Activated naive CD4-positive, alpha-beta T cell treated with anti-CD3 and anti-CD28 coated beads, Interleukin-2, amount 50 U/mL, for 24 hours (primary cell): Measurements from ENCODE around the gene AMH.

Experiments
- H3K27ac Mint-ChIP-seq: one replicate; pipeline ENCODE4 v1.8.0; 2021; ENCODE audit warnings: mild to moderate bottlenecking, mixed read lengths
- H3K27me3 Mint-ChIP-seq: one replicate; pipeline ENCODE4 v1.8.0; 2021; ENCODE audit warnings: mixed read lengths
- H3K36me3 Mint-ChIP-seq: one replicate; pipeline ENCODE4 v1.8.0; 2021; ENCODE audit warnings: mixed read lengths
- H3K4me1 Mint-ChIP-seq: one replicate; pipeline ENCODE4 v1.8.0; 2021; ENCODE audit warnings: mixed read lengths
- H3K4me3 Mint-ChIP-seq: one replicate; pipeline ENCODE4 v1.8.0; 2021; ENCODE audit warnings: mild to moderate bottlenecking, mixed read lengths
- H3K9me3 Mint-ChIP-seq: one replicate; pipeline ENCODE4 v1.8.0; 2021; ENCODE audit warnings: mixed read lengths

The AMH gene

DNA sequence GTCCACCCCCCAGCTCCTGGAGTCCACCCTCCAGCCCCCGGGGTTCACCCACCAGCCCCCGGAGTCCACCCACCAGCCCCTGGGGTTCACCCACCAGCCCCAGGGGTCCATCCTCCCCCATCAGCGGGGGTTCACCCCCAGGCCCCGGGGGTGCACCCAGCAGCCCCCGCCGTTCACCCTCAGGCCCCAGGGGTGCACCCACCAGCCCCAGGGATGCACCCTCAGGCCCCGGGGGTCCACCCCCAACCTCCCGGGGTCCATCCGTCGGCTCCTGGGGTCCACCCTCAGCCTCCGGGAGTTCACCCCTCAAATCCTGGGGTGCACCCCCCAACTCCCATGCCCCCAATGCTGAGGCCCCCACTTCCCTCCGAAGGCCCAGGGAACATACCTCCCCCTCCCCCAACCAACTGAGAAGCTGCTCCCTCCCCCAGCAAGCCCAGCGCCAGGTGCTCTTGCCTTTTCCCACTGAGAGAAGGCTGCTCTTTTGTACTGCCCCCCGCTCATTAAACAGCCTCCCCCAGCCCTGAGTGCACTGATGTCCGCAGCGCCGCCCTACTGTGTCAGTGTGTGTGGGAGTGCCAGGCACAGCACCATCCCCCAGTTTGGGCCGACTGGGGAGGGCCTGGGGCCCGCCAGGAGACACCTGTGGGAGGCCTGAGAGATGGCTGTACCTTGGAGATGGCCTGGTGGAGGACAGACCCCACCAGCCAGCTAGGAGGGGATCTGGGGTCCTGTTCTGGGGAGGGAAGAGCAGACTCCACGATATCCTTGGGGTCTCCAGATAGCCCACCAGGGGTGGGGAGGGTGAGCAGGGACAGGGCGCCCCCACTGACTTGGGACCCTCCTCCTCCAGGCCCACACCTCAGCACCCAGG, 750 bp upstream of the AMH start:
- H3K27me3 Mint-ChIP-seq, result no peaks in the 10 kb centered on the region
- no peak overlapping the region for H3K4me3 Mint-ChIP-seq
- H3K27ac Mint-ChIP-seq, result no peak overlapping the region
- H3K9me3 Mint-ChIP-seq, result no peaks in the 10 kb centered on the region
- H3K36me3 Mint-ChIP-seq, result peaks cover 1% of the 10 kb centered on the region
- H3K4me1 Mint-ChIP-seq, result no peaks in the 10 kb centered on the region

DNA sequence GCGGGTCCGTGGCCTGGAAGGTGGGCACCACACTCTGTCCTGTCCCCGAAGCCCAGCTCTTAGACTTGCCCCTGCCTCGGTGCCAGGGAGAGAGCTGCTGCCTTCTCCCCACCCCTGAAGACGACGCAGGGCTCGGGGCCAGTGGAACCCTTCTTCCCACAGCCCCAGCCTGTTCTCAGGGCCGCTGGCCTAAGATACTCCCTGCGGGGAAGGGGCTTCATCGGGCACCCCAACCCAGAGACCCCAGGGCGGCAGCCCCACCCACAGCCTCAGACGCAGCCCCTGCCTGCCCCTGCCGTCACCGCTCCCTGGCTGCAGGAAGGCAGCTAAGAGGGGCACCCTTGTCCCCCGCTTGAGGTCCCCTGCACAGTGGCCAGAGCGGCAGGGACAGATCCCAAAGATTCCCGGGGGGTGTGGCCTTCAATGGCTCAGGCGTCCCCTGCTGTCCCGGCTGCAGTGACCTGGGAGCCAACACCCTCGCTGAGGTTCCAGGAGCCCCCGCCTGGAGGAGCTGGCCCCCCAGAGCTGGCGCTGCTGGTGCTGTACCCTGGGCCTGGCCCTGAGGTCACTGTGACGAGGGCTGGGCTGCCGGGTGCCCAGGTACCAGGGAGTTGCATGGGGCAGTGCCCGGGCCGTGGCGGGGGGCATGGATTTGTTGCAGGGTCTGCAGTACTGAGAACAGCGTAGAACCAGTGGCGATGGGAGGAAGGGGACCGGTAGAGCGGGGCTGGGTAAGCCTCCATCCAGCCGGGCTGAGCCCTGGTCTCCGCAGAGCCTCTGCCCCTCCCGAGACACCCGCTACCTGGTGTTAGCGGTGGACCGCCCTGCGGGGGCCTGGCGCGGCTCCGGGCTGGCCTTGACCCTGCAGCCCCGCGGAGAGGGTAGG, 1.0 kb downstream of the AMH start:
- Mint-ChIP-seq H3K36me3 (peaks cover 1% of the 10 kb centered on the region), H3K4me3 (no peak overlapping the region), H3K4me1 (peaks cover 4% of the 10 kb centered on the region), H3K27ac (no peak overlapping the region), H3K27me3 (no peaks in the 10 kb centered on the region), H3K9me3 (no peaks in the 10 kb centered on the region)

- peaks cover 4% of the 10 kb centered on the region for H3K4me1 Mint-ChIP-seq
- H3K9me3 Mint-ChIP-seq, result no peaks in the 10 kb centered on the region
- no peak overlapping the region for H3K27ac Mint-ChIP-seq
- no peaks in the 10 kb centered on the region for H3K36me3 Mint-ChIP-seq
- no peak overlapping the region for H3K4me3 Mint-ChIP-seq
- H3K27me3 Mint-ChIP-seq, result no peaks in the 10 kb centered on the region
These were observed 1.6 kb downstream of the AMH start for GRCh38 chr19:2250766-2251105.

DNA sequence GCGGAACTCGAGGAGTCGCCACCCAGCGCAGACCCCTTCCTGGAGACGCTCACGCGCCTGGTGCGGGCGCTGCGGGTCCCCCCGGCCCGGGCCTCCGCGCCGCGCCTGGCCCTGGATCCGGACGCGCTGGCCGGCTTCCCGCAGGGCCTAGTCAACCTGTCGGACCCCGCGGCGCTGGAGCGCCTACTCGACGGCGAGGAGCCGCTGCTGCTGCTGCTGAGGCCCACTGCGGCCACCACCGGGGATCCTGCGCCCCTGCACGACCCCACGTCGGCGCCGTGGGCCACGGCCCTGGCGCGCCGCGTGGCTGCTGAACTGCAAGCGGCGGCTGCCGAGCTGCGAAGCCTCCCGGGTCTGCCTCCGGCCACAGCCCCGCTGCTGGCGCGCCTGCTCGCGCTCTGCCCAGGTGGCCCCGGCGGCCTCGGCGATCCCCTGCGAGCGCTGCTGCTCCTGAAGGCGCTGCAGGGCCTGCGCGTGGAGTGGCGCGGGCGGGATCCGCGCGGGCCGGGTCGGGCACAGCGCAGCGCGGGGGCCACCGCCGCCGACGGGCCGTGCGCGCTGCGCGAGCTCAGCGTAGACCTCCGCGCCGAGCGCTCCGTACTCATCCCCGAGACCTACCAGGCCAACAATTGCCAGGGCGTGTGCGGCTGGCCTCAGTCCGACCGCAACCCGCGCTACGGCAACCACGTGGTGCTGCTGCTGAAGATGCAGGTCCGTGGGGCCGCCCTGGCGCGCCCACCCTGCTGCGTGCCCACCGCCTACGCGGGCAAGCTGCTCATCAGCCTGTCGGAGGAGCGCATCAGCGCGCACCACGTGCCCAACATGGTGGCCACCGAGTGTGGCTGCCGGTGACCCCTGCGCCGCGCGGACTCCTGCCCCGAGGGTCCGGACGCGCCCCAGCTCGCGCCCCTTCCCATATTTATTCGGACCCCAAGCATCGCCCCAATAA, 2.3 kb downstream of the AMH start:
- peaks cover 4% of the 10 kb centered on the region for H3K4me1 Mint-ChIP-seq
- no peaks in the 10 kb centered on the region for H3K27me3 Mint-ChIP-seq
- no peaks in the 10 kb centered on the region for H3K36me3 Mint-ChIP-seq
- no peaks in the 10 kb centered on the region for H3K9me3 Mint-ChIP-seq
- peak overlapping the region; percentile 71 for H3K4me3 Mint-ChIP-seq
- no peak overlapping the region for H3K27ac Mint-ChIP-seq

GRCh38 chr19:2252055-2252796, 3.1 kb downstream of the AMH start:
- no peaks in the 10 kb centered on the region for H3K27me3 Mint-ChIP-seq
- peak overlapping the region; percentile 74 for H3K4me3 Mint-ChIP-seq
- H3K9me3 Mint-ChIP-seq, result no peaks in the 10 kb centered on the region
- H3K27ac Mint-ChIP-seq, result no peak overlapping the region
- peaks cover 8% of the 10 kb centered on the region for H3K4me1 Mint-ChIP-seq
- H3K36me3 Mint-ChIP-seq, result no peaks in the 10 kb centered on the region

DNA sequence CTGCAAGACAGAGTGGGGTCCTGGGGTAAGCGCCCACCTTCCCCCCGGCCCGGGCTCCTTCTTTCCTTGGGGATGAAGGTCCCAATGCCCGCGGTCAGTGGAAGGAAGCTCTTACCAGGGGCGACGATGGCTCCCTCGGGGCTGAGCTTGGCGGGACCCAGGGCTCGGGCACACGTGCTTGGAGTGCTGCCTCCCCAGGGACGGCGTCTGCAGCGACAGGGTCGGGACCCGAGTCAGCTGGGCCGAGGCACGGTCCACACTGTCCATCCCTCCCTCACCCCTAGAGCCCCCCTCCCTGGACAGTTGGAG, 3.6 kb downstream of the AMH start:
- Mint-ChIP-seq H3K27ac (no peak overlapping the region), H3K9me3 (no peaks in the 10 kb centered on the region), H3K4me1 (peaks cover 9% of the 10 kb centered on the region), H3K4me3 (peak overlapping the region; percentile 74), H3K27me3 (no peaks in the 10 kb centered on the region), H3K36me3 (no peaks in the 10 kb centered on the region)

DNA sequence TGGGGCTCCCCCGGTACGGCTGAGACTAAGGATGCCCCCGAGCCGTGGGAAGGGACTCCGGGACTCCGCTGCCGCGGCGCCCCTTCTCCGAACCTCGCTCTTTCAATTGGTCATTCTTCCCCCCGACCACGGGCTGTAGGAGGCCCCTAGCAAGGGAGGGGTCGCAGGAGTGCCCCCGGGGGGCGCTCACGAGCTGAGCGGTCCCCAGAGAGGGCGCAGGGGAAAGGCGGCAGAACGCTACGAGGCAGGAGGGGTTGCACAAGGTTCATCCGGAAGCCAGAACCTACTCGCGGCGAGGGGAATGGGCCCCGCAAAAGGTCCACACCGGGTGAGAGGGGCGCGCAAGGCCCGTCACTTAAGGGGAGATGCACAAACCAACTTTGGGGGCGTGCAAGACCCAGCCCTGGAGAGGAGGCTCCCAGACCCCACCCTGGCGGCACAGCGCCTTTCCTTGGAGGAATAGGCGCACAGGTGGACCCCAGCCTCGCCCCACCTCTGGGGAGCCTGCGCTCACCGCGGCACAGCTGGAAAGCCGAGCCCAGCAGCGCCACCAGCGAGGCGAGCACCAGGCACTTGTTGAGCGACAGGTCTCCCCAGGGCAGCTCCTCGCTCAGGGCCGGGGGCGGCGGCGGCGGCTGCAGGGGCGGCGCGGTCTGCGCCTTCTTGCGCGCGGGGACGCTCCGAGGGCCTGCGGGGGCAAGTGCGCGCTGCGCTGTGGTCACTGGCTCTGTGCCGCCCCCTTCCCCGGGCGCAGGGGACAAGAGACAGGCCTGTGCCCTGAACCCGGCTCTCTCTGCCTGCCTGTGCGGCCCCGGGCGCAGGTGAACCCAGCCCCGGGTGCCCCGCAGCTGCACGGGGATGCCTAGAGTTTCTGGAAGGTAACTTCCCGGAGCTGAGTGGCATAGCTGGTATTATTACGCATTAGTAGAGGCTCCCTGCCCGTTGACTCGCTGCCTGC, 4.3 kb downstream of the AMH start:
- Mint-ChIP-seq H3K9me3 (no peaks in the 10 kb centered on the region), H3K36me3 (no peaks in the 10 kb centered on the region), H3K27me3 (no peaks in the 10 kb centered on the region), H3K4me1 (peaks cover 15% of the 10 kb centered on the region), H3K27ac (no peak overlapping the region), H3K4me3 (peak overlapping the region; percentile 74)

DNA sequence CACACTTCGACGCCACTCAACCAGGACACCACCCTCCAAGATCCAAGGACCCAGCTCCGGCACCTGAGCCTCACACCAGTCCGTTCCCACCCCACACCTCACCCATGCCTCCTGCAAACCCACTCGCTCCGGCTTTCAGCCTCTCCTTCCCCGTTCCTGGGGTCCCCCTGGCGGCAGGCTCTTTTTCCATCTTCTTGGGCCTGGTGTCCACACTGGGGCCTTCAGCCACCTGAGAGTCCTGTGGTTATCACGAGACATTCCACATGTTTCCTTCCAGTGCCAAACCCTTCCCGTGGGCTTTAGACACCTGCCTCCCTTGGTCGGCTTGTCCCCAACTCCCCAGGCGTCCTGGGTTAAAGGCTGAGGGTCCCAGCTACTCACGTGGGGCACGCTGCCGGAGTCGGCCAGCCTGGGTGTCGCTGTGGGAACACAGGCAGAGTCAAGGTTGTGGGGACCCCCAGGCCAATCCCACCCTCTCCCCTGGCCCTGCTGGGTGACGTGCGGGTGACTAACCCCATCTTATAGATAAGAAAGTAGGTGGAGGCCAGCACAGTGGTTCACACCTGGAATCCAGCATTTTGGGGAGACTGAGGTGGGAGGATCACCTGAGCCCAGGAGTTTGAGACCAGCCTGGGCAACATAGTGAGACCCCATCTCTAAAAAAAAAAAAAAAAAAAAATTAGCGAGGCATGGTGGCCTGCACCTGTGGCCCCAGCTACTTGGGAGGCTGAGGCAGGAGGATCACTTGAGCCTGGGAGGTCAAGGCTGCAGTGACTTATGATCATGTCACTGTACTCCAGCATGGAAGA, 5.1 kb downstream of the AMH start:
- H3K9me3 Mint-ChIP-seq, result no peaks in the 10 kb centered on the region
- peaks cover 22% of the 10 kb centered on the region for H3K4me1 Mint-ChIP-seq
- H3K27ac Mint-ChIP-seq, result no peak overlapping the region
- peak overlapping the region; percentile 49 for H3K4me3 Mint-ChIP-seq
- no peaks in the 10 kb centered on the region for H3K36me3 Mint-ChIP-seq
- no peaks in the 10 kb centered on the region for H3K27me3 Mint-ChIP-seq

DNA sequence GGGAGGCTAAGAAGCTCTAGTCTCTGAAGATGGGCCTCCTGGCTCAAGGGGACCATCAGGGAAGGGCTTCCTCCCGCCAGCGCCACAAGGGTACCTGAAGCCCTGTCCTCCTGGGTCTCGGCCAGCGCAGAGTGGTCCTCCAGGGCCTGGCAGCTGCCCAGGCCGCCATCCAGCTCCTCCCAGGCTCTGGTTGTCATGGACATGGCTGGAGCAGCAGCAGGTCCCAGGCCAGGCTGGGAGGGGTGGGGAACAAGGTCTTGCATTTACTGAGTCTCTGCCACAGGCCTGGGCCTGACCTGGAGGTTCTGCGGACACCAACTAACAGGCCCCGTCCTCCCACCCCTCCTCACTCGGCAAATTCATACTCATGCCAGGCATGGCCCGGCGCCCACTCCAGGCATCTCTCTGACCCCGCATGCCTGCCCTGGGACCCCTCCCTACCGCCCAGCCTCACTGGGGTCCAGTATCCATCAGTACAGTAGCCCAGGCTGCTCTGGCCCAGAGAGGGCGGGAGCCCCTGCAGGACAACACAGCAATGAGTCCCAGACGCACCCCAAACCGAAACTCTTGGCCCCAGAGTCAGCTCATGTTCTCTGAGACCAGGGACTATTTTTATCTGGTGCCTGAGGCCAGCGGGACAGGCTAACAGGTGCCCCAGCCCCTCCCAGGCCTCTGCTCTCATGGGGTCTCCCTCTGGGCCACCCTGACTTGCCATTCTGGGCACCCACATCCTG, 6.2 kb downstream of the AMH start:
- Mint-ChIP-seq H3K36me3 (no peaks in the 10 kb centered on the region), H3K9me3 (no peaks in the 10 kb centered on the region), H3K27ac (peak overlapping the region; percentile 46), H3K4me3 (no peak overlapping the region), H3K27me3 (no peaks in the 10 kb centered on the region), H3K4me1 (peaks cover 28% of the 10 kb centered on the region)

GRCh38 chr19:2255982-2256685, 7.0 kb downstream of the AMH start, which contains the start of gene JSRP1:
Gene JSRP1, minus strand, starts transcription at chr19:2256417. Its CDS starts 1,103 bp downstream, at chr19:2255314.
- H3K27ac Mint-ChIP-seq, result peak within 1 kb of the TSS; percentile 41
- H3K4me3 Mint-ChIP-seq, result no peak within 1 kb of the TSS
- H3K27me3 Mint-ChIP-seq, result no peaks in the 10 kb centered on the region
- no peaks in the 10 kb centered on the region for H3K36me3 Mint-ChIP-seq
- no peaks in the 10 kb centered on the region for H3K9me3 Mint-ChIP-seq
- H3K4me1 Mint-ChIP-seq, result peaks cover 30% of the 10 kb centered on the region

GRCh38 chr19:2259336-2259735, 10.2 kb downstream of the AMH start:
- Mint-ChIP-seq H3K27ac (peak overlapping the region; percentile 84), H3K4me1 (peaks cover 26% of the 10 kb centered on the region), H3K36me3 (no peaks in the 10 kb centered on the region), H3K4me3 (no peak overlapping the region), H3K9me3 (no peaks in the 10 kb centered on the region), H3K27me3 (no peaks in the 10 kb centered on the region)

DNA sequence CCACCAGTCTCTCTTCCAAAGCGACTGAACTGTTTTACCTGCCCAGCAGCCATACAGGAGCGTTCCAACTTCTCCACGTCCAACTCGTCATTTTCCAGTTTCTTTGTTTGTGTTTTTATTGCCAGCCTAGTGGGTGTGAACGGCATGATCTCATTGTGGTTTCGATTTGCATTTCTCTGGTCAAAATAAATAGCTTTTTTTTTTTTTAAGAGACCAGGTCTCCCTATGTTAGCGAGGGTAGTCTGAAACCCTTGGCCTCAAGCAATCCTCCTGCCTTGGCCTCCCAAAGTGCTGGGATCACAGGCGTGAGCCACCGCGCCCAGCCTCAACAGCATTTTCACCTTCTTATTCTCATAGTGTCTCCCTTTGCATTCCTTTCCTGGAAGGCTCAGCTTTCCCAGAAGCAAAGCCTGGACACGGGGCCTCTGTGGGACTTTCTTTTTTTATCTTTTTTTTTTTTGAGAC, 11.2 kb downstream of the AMH start:
- H3K27me3 Mint-ChIP-seq, result no peaks in the 10 kb centered on the region
- no peak overlapping the region for H3K4me3 Mint-ChIP-seq
- H3K4me1 Mint-ChIP-seq, result peaks cover 26% of the 10 kb centered on the region
- H3K36me3 Mint-ChIP-seq, result no peaks in the 10 kb centered on the region
- no peak overlapping the region for H3K27ac Mint-ChIP-seq
- no peaks in the 10 kb centered on the region for H3K9me3 Mint-ChIP-seq
